ENCODE results near the gene DEPDC1B.
"Not testable (repeated sequence)": the region's sequence is repeated elsewhere in the genome, so short reads cannot be mapped to it uniquely, and the experiment has no call there.

Gene DEPDC1B

DNA sequence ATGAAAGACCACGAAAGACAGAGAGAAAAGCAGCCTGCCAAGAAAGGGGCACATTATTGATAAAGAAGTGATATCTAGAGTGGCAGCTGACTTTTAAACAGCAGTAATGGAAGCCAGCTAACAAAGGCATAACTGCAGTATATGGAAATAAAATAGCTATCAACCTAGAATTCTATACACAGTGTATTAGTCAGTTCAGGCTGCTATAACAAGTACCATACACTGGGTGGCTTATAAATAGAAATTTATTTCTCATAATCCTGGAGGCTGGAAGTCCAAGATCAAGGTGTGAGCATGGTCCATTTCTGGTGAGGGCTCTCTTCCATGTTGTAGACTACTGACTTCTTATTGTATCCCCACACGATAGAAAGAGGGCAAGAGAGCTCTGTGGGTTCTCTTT lies 109.8 kb downstream of the DEPDC1B start:
- H3K4me3 ChIP-seq (ENCODE audit: low read length, poor library complexity, severe bottlenecking), result no peak overlapping the region
- no peaks in the 10 kb centered on the region for H3K9me2 ChIP-seq (replicated peaks; ENCODE audit: low read depth, low read length)
- H3K36me3 ChIP-seq (ENCODE audit: insufficient read depth, low read length), result peaks cover 6% of the 10 kb centered on the region
- H3K4me2 ChIP-seq (ENCODE audit: low read depth, low read length, poor library complexity, severe bottlenecking), result no peak overlapping the region
- TF ChIP-seq, protein P1, sequence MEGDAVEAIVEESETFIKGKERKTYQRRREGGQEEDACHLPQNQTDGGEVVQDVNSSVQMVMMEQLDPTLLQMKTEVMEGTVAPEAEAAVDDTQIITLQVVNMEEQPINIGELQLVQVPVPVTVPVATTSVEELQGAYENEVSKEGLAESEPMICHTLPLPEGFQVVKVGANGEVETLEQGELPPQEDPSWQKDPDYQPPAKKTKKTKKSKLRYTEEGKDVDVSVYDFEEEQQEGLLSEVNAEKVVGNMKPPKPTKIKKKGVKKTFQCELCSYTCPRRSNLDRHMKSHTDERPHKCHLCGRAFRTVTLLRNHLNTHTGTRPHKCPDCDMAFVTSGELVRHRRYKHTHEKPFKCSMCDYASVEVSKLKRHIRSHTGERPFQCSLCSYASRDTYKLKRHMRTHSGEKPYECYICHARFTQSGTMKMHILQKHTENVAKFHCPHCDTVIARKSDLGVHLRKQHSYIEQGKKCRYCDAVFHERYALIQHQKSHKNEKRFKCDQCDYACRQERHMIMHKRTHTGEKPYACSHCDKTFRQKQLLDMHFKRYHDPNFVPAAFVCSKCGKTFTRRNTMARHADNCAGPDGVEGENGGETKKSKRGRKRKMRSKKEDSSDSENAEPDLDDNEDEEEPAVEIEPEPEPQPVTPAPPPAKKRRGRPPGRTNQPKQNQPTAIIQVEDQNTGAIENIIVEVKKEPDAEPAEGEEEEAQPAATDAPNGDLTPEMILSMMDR (conservative IDR thresholded peaks at IDR 0.05; ENCODE audit: low read length), result 0 out of 2 replicates have a peak, but pooled peaks have one; percentile 8
- TF ChIP-seq EZH2phosphoT487 (IDR thresholded peaks at IDR 0.05; ENCODE audit: borderline replicate concordance), result no peak
- H3K27me3 ChIP-seq (ENCODE audit: insufficient read depth, low read length, poor library complexity, severe bottlenecking), result no peaks in the 10 kb centered on the region
- H2AFZ ChIP-seq (ENCODE audit: low read length), result no peak overlapping the region
- no peak overlapping the region for H3K9ac ChIP-seq (ENCODE audit: low read depth, low read length, poor library complexity, severe bottlenecking)
- H3K9me3 ChIP-seq (ENCODE audit: insufficient read depth, low read depth, low read length), result no peaks in the 10 kb centered on the region
- H3K4me1 ChIP-seq (ENCODE audit: insufficient read depth, low read length, poor library complexity, severe bottlenecking), result no peaks in the 10 kb centered on the region
- no peaks in the 10 kb centered on the region for H3K79me2 ChIP-seq (ENCODE audit: insufficient read depth, low read length)
- H4K20me1 ChIP-seq (ENCODE audit: insufficient read depth, low read length, poor library complexity, severe bottlenecking), result no peaks in the 10 kb centered on the region
- H3F3A ChIP-seq (ENCODE audit: low read depth), result no peaks in the 10 kb centered on the region

DNA sequence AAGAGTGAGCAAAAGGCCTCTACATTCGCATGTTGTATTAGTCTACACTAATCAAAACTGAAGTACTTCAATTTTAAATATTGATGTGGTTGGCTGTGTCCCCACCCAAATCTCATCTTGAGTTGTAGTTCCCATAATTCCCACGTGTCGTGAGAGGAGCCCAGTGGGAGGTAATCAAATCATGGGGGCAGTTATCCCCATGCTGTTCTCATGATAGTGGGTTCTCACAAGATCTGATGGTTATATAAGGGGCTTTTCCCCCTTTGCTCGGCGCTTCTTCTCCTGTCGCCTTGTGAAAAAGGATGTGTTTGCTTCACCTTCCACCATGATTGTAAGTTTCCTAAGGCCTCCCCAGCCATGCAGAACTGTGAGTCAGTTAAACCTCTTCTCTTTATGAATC lies 112.7 kb downstream of the DEPDC1B start:
- not testable (repeated sequence) for H3K27me3 ChIP-seq (ENCODE audit: insufficient read depth, low read length, poor library complexity, severe bottlenecking); H4K20me1 ChIP-seq (ENCODE audit: insufficient read depth, low read length, poor library complexity, severe bottlenecking)

DNA sequence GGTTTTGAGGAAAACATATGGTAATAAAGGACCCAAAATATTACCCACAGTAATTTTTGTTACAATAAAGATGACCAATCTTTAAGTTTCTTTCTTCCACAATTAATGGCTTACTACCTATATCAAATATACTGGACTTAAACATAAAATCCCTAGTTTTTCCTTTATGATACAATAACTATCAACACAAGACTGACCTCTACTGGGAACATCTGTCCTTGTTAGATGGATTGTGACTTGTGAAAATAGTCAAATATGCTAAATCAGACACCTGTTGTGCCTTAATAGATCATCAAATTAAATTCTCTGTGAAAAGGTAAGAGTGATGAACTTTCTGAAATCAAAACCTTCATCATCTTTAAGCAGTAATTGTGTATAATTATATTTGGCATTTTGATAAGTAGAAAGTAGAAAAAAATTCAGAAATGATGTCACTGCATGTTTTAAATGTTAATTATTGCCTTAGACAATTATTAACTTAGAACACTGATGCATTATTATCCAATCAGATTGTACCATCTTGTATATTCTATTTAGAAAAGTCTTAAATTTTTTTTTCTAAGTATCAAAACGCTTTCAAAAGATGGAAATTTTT lies 113.6 kb downstream of the DEPDC1B start:
- Histone ChIP-seq H3K27me3 (ENCODE audit: insufficient read depth, low read length, poor library complexity, severe bottlenecking) (no peaks in the 10 kb centered on the region), H3F3A (ENCODE audit: low read depth) (no peaks in the 10 kb centered on the region), H3K4me3 (ENCODE audit: low read length, poor library complexity, severe bottlenecking) (no peak overlapping the region), H3K9me3 (ENCODE audit: insufficient read depth, low read depth, low read length) (no peaks in the 10 kb centered on the region), H3K4me2 (ENCODE audit: low read depth, low read length, poor library complexity, severe bottlenecking) (no peak overlapping the region), H3K9ac (ENCODE audit: low read depth, low read length, poor library complexity, severe bottlenecking) (no peak overlapping the region), H2AFZ (ENCODE audit: low read length) (no peak overlapping the region), H3K36me3 (ENCODE audit: insufficient read depth, low read length) (no peaks in the 10 kb centered on the region; the same call in 1 of the 2 replicates), H3K4me1 (ENCODE audit: insufficient read depth, low read length, poor library complexity, severe bottlenecking) (peaks cover 8% of the 10 kb centered on the region), H3K9me2 (replicated peaks; ENCODE audit: low read depth, low read length) (no peaks in the 10 kb centered on the region), H4K20me1 (ENCODE audit: insufficient read depth, low read length, poor library complexity, severe bottlenecking) (no peaks in the 10 kb centered on the region), H3K79me2 (ENCODE audit: insufficient read depth, low read length) (no peaks in the 10 kb centered on the region)
- TF ChIP-seq EZH2phosphoT487 (IDR thresholded peaks at IDR 0.05; ENCODE audit: borderline replicate concordance), result no peak
- TF ChIP-seq, protein P1 (conservative IDR thresholded peaks at IDR 0.05; ENCODE audit: low read length), result peak; percentile 70

More for the DNA sequence above, 112.7 kb downstream of the DEPDC1B start:
- H3K4me1 ChIP-seq (ENCODE audit: insufficient read depth, low read length, poor library complexity, severe bottlenecking); H3K9me2 ChIP-seq (replicated peaks; ENCODE audit: low read depth, low read length); H2AFZ ChIP-seq (ENCODE audit: low read length); H3K4me2 ChIP-seq (ENCODE audit: low read depth, low read length, poor library complexity, severe bottlenecking); H3K36me3 ChIP-seq (ENCODE audit: insufficient read depth, low read length); H3K9ac ChIP-seq (ENCODE audit: low read depth, low read length, poor library complexity, severe bottlenecking); H3F3A ChIP-seq (ENCODE audit: low read depth); H3K4me3 ChIP-seq (ENCODE audit: low read length, poor library complexity, severe bottlenecking); H3K79me2 ChIP-seq (ENCODE audit: insufficient read depth, low read length); H3K9me3 ChIP-seq (ENCODE audit: insufficient read depth, low read depth, low read length): not testable (repeated sequence)

DNA sequence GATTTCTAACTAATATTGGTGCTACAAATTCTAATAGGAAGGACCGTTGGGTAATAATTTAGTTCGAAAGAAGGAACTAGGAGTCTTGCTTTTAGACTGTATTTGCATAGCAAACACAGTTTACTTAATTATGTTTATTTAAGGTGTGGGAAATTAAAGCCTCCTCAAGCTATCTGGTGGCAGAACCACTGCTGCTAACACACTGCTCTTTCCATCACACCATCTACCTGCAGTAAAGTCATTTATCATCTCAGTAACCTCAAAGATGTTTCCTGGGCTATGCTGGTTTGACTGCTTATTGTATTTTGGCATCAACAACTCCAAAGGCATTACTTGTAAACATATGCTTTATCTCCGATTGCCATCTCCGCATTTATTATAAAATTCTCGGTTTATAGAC lies 114.3 kb downstream of the DEPDC1B start:
- no peaks in the 10 kb centered on the region for H3K79me2 ChIP-seq (ENCODE audit: insufficient read depth, low read length)
- peaks cover 8% of the 10 kb centered on the region for H3K4me1 ChIP-seq (ENCODE audit: insufficient read depth, low read length, poor library complexity, severe bottlenecking)
- no peaks in the 10 kb centered on the region for H3K27me3 ChIP-seq (ENCODE audit: insufficient read depth, low read length, poor library complexity, severe bottlenecking)
- no peaks in the 10 kb centered on the region; the same call in 1 of the 2 replicates for H3K36me3 ChIP-seq (ENCODE audit: insufficient read depth, low read length)
- H3F3A ChIP-seq (ENCODE audit: low read depth), result no peaks in the 10 kb centered on the region
- no peaks in the 10 kb centered on the region for H4K20me1 ChIP-seq (ENCODE audit: insufficient read depth, low read length, poor library complexity, severe bottlenecking)
- H3K9me2 ChIP-seq (replicated peaks; ENCODE audit: low read depth, low read length), result no peaks in the 10 kb centered on the region
- no peak overlapping the region for H3K4me3 ChIP-seq (ENCODE audit: low read length, poor library complexity, severe bottlenecking)
- H2AFZ ChIP-seq (ENCODE audit: low read length), result no peak overlapping the region
- no peak overlapping the region for H3K9ac ChIP-seq (ENCODE audit: low read depth, low read length, poor library complexity, severe bottlenecking)
- no peak overlapping the region for H3K4me2 ChIP-seq (ENCODE audit: low read depth, low read length, poor library complexity, severe bottlenecking)
- TF ChIP-seq, protein P1 (conservative IDR thresholded peaks at IDR 0.05; ENCODE audit: low read length), result no peak
- TF ChIP-seq EZH2phosphoT487 (IDR thresholded peaks at IDR 0.05; ENCODE audit: borderline replicate concordance), result no peak
- H3K9me3 ChIP-seq (ENCODE audit: insufficient read depth, low read depth, low read length), result no peaks in the 10 kb centered on the region

Measured in Loucy (cell line).